A172 (cell line): ENCODE measurements around the gene SLC43A2. TPM values are rescaled to one million over a fixed set of nuclear protein-coding genes. Genes with fewer than 3 reads are reported as not detected.
"Not testable (repeated sequence)": the region's sequence is repeated elsewhere in the genome, so short reads cannot be mapped to it uniquely, and the experiment has no call there.

Experiments
- DNase-seq: peaks from one replicate; pipeline ENCODE4 v3.0.0-alpha.2; 2015; ENCODE audit warnings: low spot score
- total RNA-seq: library from RNA; depleted of rRNA; stranded (reverse); fragments of >200 nt; shearing (Covaris generic); gene quantifications from 2 replicates; pipeline ENCODE4 v1.2.3, GENCODE V29; 2014; rRNA removed

SLC43A2 gene
- total RNA-seq, 1 experiment from 2014 or later = 6.5 TPM

DNA sequence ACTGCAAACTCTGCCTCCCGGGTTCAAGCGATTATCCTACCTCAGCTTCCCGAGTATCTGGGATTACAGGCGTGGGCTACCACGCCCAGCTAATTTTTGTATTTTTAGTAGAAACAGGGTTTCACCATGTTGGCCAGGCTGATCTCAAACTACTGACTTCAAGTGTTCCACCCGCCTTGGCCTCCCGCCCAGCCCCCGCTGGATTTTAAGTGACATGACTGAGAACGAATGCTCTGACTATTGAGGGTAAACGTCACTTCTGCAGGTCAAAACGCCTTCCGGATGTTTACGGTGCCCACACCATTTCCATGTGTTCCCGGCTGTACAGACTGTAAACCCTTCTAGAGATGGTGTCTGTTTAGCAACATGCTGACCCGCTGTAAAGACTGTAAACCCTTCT lies 88.8 kb downstream of the SLC43A2 start:
- DNase-seq = no peak

DNA sequence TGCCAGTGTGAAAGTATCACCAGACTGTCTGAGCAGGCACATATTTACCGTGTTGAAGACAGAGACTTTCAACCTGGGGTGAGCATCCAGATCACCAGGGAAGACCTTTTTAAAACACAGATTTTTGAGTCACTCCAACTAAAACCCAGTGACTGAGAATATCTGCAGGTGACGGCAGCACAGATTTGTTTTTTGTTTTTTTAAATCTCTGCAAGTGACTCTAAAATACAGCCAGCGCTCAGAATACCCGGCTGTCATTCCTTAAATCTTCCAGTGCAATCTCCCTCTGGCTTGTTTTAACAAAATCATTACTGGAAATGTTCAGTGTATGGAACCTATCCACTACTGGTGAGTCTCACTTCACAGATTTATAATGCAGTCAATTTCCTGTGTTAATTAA lies 92.9 kb downstream of the SLC43A2 start:
- DNase-seq = no peak

DNA sequence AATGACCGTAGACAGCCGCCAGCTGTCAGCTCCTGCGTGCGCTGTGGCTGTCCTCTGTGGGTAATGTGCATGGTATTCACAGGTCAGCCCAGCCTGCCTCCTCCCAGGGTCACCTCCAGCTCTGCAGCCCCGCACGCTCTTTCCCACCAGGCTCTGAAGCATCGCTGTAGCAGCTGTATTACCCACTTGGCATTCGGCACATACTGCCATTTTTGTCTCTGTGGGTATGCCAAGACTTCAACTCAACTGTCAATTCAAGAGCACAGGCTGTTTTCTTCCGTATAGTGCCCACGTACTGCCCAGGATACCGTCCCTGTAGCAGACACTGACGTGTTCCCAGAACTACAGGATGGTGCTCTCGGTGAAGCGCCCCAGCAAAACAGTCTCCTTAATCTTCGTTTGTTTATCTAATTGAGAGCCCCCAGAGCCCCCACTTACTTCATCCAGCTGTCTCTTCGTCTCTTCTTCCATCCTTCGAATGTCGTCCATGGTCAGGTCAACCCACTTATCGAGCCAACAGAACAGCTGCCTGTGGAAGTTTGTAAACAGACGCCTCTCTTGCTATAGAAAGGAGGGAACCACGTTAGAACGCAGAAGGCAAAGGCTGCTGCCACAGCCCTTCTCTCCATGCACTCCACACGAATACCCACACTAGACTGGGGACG lies 94.8 kb downstream of the SLC43A2 start:
- no peak for DNase-seq

DNA sequence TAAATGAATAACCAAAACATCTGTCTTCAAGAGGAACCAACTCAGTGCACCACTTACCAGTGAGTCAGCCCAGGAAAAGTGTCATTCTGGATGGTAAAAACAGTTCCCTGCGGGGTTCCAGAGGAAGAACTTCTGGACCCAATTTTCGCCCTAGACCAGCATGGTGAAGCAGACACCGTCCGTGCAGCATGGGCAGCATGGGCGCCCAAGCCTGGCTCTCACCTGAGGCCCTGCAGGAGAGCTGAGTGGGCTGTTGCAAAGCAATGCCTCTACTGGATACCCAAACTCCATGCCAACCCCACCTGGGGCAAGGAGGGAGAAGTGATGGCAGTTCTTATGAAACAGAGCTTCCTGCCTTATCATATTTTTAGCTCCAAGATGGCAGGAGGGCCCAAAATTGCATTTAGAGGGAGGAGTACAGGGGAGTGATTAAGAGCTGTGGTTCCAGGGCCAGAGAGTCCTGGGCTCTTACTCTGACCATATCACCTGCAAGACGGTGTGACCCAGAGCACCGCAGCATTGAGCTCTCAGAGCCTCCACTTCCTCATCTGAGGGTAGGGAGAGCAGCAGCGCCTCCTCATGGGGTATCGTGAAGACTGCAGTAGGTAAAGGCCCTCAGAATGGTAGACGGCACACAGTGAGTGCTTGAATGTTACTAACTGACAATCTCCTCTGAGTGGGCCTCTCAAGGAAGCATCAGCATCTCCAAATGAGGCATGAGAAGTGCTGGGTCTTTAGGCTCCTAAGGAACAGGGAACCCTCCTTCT lies 95.6 kb downstream of the SLC43A2 start:
- no peak for DNase-seq

DNA sequence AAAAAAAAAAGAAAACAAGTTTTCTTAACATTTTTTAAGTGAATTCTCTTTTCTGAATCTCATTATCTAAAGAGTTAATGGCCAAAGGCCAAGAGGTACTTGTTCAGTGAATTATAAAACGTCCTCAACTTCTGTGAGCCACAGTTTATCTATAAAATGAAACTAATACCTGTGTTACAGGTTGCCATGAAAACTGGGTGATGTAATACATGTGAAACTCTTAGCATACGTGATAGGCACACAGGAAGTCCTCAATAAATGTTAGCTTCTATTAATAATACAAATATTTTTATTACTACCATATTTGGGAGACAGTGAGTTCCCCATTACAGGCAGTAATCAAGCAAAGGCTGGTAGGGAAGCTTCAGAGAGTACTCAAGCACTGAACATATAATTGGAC lies 98.8 kb downstream of the SLC43A2 start:
- no peak for DNase-seq

DNA sequence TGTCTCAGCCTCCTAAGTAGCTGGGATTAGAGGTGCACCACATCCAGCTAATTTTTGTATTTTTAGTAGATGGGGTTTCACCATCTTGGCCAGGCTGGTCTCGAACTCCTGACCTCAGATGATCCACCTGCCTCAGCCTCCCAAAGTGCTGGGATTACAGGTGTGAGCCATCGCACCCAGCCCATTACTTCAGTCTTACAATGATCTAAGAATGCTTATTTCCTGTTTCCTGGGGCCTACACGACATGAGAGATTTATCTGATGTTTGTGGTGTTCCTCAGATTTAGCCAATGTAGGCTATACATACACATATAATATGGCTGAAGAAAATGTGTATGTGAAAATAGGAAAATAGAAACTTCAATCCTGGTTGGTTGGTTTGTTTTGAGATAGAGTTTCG lies 101.8 kb downstream of the SLC43A2 start:
- not testable (repeated sequence) for DNase-seq

DNA sequence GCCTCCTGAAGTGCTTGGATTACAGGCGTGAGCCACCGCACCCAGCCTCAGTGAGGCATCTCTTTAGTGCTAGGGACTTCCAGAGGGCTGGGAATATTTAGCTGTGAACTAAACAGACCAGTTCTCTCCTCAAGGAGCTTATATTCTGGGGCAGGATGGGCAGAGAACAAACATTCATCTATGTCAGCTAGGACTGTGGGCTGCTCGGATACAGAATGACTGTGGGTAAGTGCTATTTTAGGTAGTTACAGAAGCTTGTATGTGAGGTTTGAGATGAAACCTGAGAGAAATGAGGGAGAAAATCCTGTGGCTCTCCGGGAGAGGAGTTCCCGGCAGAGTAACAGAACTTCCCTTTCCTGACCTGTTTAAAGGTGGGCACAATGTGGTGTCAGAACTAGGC lies 106.0 kb downstream of the SLC43A2 start:
- DNase-seq = no peak

DNA sequence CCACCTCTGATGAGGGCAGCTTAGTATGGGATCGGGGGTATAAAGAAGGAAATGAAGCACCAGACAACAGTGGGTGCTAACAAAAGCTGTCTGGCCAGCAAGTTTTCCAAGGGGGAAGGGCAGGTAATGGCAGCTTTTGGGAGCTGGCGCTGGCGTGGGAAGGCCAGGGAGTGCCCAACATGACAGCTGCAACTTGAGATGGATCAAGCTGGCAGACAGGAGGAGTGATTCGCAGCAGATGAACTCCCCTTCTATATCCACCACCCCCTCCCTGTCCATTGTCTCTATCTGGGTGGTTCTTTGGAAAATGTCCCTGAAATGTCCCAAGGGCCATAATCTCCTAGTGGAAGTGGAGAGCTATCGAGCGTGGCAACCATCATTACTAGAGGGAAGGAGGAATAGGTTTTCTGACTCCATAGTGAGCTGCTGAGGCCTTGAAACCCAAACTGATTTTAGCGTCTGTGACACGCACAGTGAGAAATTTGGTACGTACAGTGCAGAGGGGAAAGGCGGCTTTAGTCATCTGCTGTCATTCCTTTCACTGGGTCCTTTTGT lies 107.5 kb downstream of the SLC43A2 start:
- DNase-seq = no peak

DNA sequence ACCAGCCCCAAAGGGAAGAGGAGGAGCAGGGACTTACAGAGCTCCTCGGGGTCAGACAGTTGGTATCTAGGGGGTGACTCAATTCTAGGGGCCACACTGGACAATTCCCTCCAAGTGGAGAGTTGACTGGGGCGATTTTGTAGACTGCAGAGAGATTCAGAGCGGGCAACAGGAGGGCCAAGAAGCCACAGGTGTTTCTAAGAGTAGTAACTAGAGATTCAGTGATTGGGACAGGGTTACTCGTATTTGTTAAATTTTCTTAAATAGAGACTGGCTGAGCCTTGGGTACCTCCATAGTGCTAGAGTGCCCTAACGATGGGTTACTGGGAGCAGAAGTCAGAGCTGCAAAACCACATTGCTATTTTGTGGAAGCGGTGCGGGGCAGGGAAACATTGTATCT lies 109.0 kb downstream of the SLC43A2 start:
- DNase-seq = no peak

Other genes starting within 250 kb of the SLC43A2 start
- 705 and 754 TPM in 2 replicates for gene YWHAE, start 228.6 kb downstream of the SLC43A2 start, total RNA-seq
- gene CRK, start 172.6 kb downstream of the SLC43A2 start, total RNA-seq = 84.2 and 89.2 TPM in 2 replicates
- 148 and 155 TPM in 2 replicates for gene MYO1C, start 136.1 kb downstream of the SLC43A2 start, total RNA-seq
- gene INPP5K, start 112.2 kb downstream of the SLC43A2 start, total RNA-seq = 36.1 and 40.8 TPM in 2 replicates
- gene PITPNA, start 66.0 kb downstream of the SLC43A2 start, total RNA-seq = 31.6 and 45.9 TPM in 2 replicates
- gene SCARF1, start 16.9 kb upstream of the SLC43A2 start, total RNA-seq = 1.0 and 1.1 TPM in 2 replicates
- gene RILP, start 21.0 kb upstream of the SLC43A2 start, total RNA-seq = 5.6 and 20.3 TPM in 2 replicates
- gene PRPF8, start 56.0 kb upstream of the SLC43A2 start, total RNA-seq = 77.9 and 90.5 TPM in 2 replicates
- gene TLCD2, start 81.5 kb upstream of the SLC43A2 start, total RNA-seq = 0.45 and 0.50 TPM in 2 replicates
- gene WDR81, start 95.9 kb upstream of the SLC43A2 start, total RNA-seq = 22.2 and 25.5 TPM in 2 replicates
- gene SERPINF2, start 114.0 kb upstream of the SLC43A2 start, total RNA-seq = 0.64 and 1.9 TPM in 2 replicates
- gene SERPINF1, start 133.2 kb upstream of the SLC43A2 start, total RNA-seq = 11.0 and 13.4 TPM in 2 replicates
- 5.1 and 7.7 TPM in 2 replicates for gene SMYD4, start 201.1 kb upstream of the SLC43A2 start, total RNA-seq
- 41.1 and 46.1 TPM in 2 replicates for gene RPA1, start 201.2 kb upstream of the SLC43A2 start, total RNA-seq